Mucosa of rectum (tissue), 2 donors: ENCODE data around the gene KRTAP5-2.

Experiments
- H3K27ac ChIP-seq, 2 donors: one replicate each; pipeline ENCODE4 v1.7.0; 2013; ENCODE audit warnings: inconsistent platforms in 2 of 2, low read depth in 2 of 2, low read length in 2 of 2
- H3K27me3 ChIP-seq, 2 donors: one replicate each; pipeline ENCODE4 v1.7.0; 2013; ENCODE audit warnings: low read length in 2 of 2; ENCODE audit not compliant: control insufficient read depth in 2 of 2, insufficient read depth in 2 of 2
- H3K36me3 ChIP-seq, 2 donors: one replicate each; pipeline ENCODE4 v1.7.0; 2013; ENCODE audit warnings: low read length in 2 of 2; ENCODE audit not compliant: control insufficient read depth in 2 of 2, insufficient read depth in 2 of 2
- H3K4me1 ChIP-seq, 2 donors: one replicate each; pipeline ENCODE4 v1.7.0; 2013; ENCODE audit warnings: low read length in 2 of 2, mild to moderate bottlenecking in 1 of 2; ENCODE audit not compliant: control insufficient read depth in 2 of 2, insufficient read depth in 2 of 2
- H3K4me3 ChIP-seq, 2 donors: one replicate each; pipeline ENCODE4 v1.7.0; 2013; ENCODE audit warnings: low read length in 2 of 2
- H3K9ac ChIP-seq, 2 donors: one replicate each; pipeline ENCODE4 v1.7.0; 2013; ENCODE audit warnings: low read length in 2 of 2, low read depth in 1 of 2, mild to moderate bottlenecking in 1 of 2
- H3K9me3 ChIP-seq, 2 donors: one replicate each; pipeline ENCODE4 v1.7.0; 2013; ENCODE audit warnings: low read length in 2 of 2; ENCODE audit not compliant: control insufficient read depth in 2 of 2
- donor health status: healthy.
- donor health status: Normal muscosa, but diverticular disease.

The KRTAP5-2 gene

GRCh38 chr11:1569251-1569780 lies 28.8 kb downstream of the KRTAP5-2 start:
- Histone ChIP-seq H3K4me3 (no peak overlapping the region), H3K4me1 (peaks cover 38 to 49% of the 10 kb centered on the region in 2 donors), H3K36me3 (no peaks in the 10 kb centered on the region), H3K9ac (peak overlapping the region; percentile 14 to 66), H3K27me3 (no peaks in the 10 kb centered on the region), H3K27ac (peak overlapping the region; percentile 85 to 86), H3K9me3 (no peaks in the 10 kb centered on the region)

- Histone ChIP-seq H3K27me3 (no peaks in the 10 kb centered on the region), H3K27ac (peak overlapping the region; percentile 85 to 86), H3K4me1 (peaks cover 32 to 44% of the 10 kb centered on the region in 2 donors), H3K36me3 (no peaks in the 10 kb centered on the region), H3K9me3 (no peaks in the 10 kb centered on the region), H3K4me3 (no peak overlapping the region), H3K9ac (peak overlapping the region; percentile 38 to 66)
These were observed 29.6 kb downstream of the KRTAP5-2 start for GRCh38 chr11:1568441-1568911.

GRCh38 chr11:1567721-1568100 lies 30.4 kb downstream of the KRTAP5-2 start:
- H3K9me3 ChIP-seq, result no peaks in the 10 kb centered on the region
- no peak overlapping the region for H3K4me3 ChIP-seq
- H3K9ac ChIP-seq, result no peak overlapping the region
- no peaks in the 10 kb centered on the region for H3K27me3 ChIP-seq
- peaks cover 0 to under 1% of the 10 kb centered on the region in 2 donors for H3K36me3 ChIP-seq
- H3K4me1 ChIP-seq, result peaks cover 32 to 41% of the 10 kb centered on the region in 2 donors
- no peak overlapping the region for H3K27ac ChIP-seq

- Histone ChIP-seq H3K27ac (no peak overlapping the region), H3K9me3 (no peaks in the 10 kb centered on the region), H3K9ac (no peak overlapping the region), H3K4me1 (peaks cover 32 to 41% of the 10 kb centered on the region in 2 donors), H3K27me3 (no peaks in the 10 kb centered on the region), H3K36me3 (peaks cover 0 to 4% of the 10 kb centered on the region in 2 donors), H3K4me3 (no peak overlapping the region)
These were observed 30.9 kb downstream of the KRTAP5-2 start for GRCh38 chr11:1567052-1567720.

DNA sequence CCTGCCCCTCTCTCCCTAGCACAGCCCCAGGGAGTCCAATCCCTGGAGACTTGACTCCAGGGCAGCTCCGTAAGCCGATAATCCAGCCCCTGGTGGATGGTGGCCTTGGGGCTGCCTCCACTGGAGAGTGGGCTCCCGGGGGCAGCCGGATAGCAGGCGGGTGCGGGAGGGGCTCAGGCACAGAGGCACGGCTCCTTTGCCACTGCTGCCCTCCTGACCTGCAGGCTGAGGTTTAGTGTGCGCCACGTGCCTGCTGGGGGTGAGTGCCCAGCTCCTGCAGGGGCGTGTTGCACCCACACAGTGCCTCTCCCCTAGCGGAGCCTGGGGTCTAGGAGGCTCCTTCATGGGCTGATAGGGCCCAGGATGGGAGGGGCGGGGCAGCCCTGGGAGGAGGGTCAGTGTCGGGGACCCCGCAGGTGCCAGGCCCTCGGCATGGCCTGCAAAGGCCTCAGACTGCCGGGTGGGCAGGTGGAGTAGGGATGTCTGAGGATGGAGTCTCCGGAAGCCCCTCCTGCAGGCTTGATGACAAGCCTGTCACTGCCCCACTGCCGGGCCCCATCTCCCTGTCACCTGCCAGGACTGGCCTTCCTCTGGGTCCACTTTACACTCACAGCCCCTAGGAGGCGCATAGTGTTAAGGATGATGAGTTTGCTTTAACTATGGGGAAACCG lies 31.6 kb downstream of the KRTAP5-2 start:
- H3K27ac ChIP-seq, result no peak overlapping the region
- H3K36me3 ChIP-seq, result peaks cover 0 to 4% of the 10 kb centered on the region in 2 donors
- H3K4me3 ChIP-seq, result no peak overlapping the region
- H3K4me1 ChIP-seq, result peaks cover 32 to 46% of the 10 kb centered on the region in 2 donors
- no peaks in the 10 kb centered on the region for H3K27me3 ChIP-seq
- H3K9me3 ChIP-seq, result no peaks in the 10 kb centered on the region
- no peak overlapping the region for H3K9ac ChIP-seq

DNA sequence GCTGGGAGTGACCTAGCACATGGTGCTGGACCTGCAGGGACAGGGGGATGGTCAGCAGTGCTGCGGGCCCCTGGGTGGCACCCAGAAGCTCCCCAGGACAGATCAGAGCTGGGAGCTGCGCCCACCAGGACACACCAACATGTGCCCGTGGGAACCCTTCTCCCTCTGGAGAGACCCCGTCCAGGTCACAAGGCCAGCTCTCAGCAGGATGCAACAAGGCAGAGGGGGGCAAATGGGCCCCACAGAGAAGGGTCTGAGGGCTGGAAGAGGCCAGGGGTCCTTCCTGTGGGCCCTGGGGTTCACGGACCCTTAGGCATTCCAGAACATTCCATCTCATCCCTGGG lies 32.2 kb downstream of the KRTAP5-2 start:
- Histone ChIP-seq H3K4me1 (peaks cover 28 to 40% of the 10 kb centered on the region in 2 donors), H3K9ac (no peak overlapping the region), H3K27me3 (no peaks in the 10 kb centered on the region), H3K36me3 (peaks cover 0 to 4% of the 10 kb centered on the region in 2 donors), H3K27ac (no peak overlapping the region), H3K9me3 (no peaks in the 10 kb centered on the region), H3K4me3 (no peak overlapping the region)

DNA sequence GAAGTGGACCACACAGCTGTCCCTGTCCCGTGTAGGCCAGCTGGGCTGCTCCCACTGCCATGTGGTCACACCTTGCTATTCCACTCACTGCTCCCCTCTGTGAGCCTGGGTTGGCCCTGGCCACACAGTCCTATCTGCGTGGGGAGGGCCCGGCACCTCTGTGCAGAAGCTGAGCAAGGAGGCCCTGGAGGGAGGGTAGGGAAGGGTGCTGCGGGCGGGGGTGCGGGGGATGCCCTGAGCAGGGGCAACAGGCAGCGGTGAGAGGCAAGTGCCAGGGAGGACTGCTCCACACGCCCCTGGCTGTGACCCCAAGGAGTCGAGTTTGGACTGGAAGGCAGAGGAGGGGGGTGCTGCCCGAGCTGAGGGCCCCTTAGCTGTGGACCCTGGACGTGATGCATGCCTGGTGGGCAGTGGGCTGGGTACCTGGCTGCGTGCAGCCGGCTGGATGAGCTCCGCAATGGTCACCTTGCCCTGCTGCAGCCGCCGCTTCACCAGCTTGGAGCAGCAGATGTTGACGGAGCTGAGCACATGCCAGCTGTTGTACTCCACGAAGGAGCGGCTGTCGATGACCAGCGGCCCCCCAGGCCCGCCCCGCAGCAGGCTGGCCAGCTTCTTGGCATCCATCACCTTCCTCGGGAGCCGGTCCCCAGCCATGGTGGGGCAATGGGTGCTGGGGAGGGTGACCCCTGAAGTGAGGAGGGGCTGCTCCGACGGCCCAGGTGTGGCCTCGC lies 32.8 kb downstream of the KRTAP5-2 start:
- H3K9me3 ChIP-seq, result no peaks in the 10 kb centered on the region
- H3K36me3 ChIP-seq, result peaks cover 2 to 4% of the 10 kb centered on the region in 2 donors
- peaks cover 26 to 44% of the 10 kb centered on the region in 2 donors for H3K4me1 ChIP-seq
- H3K9ac ChIP-seq, result no peak overlapping the region
- no peak overlapping the region for H3K27ac ChIP-seq
- H3K27me3 ChIP-seq, result no peaks in the 10 kb centered on the region
- H3K4me3 ChIP-seq, result no peak overlapping the region

DNA sequence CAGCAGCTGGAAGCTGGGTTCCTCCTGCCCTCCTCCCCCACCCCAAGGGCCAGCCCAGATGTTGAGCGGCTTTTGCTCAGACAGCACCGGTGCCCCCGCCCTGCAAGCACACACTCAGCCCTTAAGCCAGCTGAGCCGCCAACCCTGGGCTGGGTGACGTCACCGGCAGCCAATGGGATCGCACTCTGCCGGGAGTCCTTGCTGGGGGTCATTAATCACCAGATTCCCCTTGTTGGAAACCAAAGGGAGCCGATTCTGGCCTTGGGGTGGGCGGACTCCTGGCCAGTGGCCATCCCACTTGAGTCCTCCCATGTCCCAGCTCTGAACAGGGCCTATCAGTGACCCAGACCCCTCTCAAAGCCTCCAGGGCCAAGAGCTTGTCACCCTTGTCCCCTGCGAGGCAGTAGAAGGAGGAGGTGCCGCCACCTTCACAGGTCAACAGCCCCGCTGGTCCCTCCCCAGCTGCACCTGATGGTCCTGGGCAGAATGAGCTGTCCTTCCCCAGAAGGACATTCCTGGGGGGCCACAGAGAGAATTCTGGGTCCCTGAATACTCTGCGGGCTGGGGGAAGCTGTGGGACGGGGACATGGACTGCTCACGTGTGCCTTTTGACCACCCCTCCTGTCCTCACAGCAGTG lies 33.4 kb downstream of the KRTAP5-2 start:
- Histone ChIP-seq H3K4me1 (peaks cover 25 to 49% of the 10 kb centered on the region in 2 donors), H3K9me3 (no peaks in the 10 kb centered on the region), H3K27me3 (no peaks in the 10 kb centered on the region), H3K9ac (no peak overlapping the region), H3K27ac (no peak overlapping the region), H3K36me3 (peaks cover 4 to 6% of the 10 kb centered on the region in 2 donors), H3K4me3 (no peak overlapping the region)

DNA sequence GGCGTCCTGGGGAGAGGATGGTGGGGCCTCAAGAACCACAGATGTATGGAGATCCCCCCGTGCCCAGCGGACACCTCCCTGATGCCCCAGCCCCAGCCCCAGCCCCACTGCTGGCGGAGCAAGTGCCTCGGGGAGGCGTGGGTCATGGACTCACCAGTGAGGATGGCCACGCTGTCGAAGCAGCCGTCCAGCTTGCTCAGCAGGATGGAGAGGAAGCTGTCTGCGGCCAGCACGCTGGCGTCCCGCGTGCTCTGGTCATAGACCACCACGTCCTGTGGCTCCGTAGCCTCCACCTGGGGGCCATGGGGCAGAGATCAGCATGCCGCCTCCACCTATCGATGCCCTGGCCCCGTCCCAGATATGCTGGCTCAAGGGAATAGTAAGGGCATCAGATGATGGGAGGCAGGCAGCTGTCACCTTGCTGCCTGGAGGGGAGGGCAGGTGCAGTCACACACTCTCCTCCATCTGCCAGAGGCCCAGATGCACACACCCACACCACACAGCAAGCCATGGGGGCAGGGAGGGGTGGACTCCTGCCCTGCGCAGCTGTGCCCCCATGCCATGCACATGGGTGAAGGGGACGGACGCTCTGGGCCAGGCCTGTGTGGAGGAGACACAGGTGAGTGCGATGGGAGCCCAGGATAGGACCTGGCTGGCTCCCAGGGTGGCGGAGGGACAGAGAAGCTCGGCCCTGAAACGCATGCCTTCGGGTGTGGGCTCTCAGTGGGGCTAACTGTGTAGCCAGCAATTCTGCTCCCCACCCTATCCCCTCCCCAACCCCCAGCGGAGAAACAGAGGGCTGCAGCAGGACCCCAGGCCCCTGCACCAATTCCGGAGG lies 34.2 kb downstream of the KRTAP5-2 start:
- Histone ChIP-seq H3K4me1 (peaks cover 24 to 49% of the 10 kb centered on the region in 2 donors), H3K27ac (no peak overlapping the region), H3K27me3 (no peaks in the 10 kb centered on the region), H3K9me3 (no peaks in the 10 kb centered on the region), H3K9ac (no peak overlapping the region), H3K36me3 (peaks cover 4 to 6% of the 10 kb centered on the region in 2 donors), H3K4me3 (no peak overlapping the region)
